Measurements from ENCODE around the gene TIMM22.

GRCh38 chr17:1019451-1019850, 22.5 kb downstream of the TIMM22 start:
- TF ChIP-seq REST (IDR thresholded peaks at IDR 0.05; ENCODE audit: insufficient read depth in 1 of 2, low read depth in 2 of 2, low read length in 2 of 2): no peak
- no peak for TF ChIP-seq TAF1 (IDR thresholded peaks at IDR 0.05; ENCODE audit: borderline replicate concordance, insufficient read depth, low read length)
- no peak for TF ChIP-seq POLR2AphosphoS5 (IDR thresholded peaks at IDR 0.05; ENCODE audit: low read depth, low read length)
